GM12878 (cell line): ENCODE results near the gene SNURF. TPM values are rescaled to one million over a fixed set of nuclear protein-coding genes. Genes with fewer than 3 reads are reported as not detected.

Experiments
- ATAC-seq: fragments of 200-7000 bp; cut with Tn5 transposase; 3 replicates; pipeline ENCODE4 v1.9.1; 2020; ENCODE audit warnings: mild to moderate bottlenecking, moderate library complexity
- BruUV-seq: library from RNA; stranded (reverse); fragments of 400-500 nt; replicated peaks from 2 replicates; lab custom pipeline; 2021; lab: Mats Ljungman, UMichigan
- CTCF ChIA-PET: fragments of 300-600 bp; sonication (Branson Sonifier 250); formaldehyde crosslinking; extraction: SDS; loops from one replicate; lab custom pipeline; 2021; ENCODE audit warnings: inconsistent platforms; lab: Yijun Ruan, JAX
- POLR2A ChIA-PET: fragments of 350-600 bp; formaldehyde crosslinking; extraction: SDS; loops from one replicate; lab custom pipeline; 2021; ENCODE audit warnings: inconsistent platforms; lab: Charles Lee
- RAD21 ChIA-PET: fragments of 300-600 bp; sonication (Branson Sonifier 250); formaldehyde crosslinking; loops from one replicate; lab custom pipeline; 2023; ENCODE audit warnings: antibody characterized with exemption; ENCODE audit not compliant: unreplicated experiment; lab: Charles Lee
- SMC1A ChIA-PET: fragments of 300-600 bp; sonication (Branson Sonifier 250); formaldehyde crosslinking; loops from one replicate; lab custom pipeline; 2023; ENCODE audit not compliant: unreplicated experiment, uncharacterized antibody; lab: Charles Lee
- DNase-seq: peaks from one replicate; pipeline ENCODE4 v3.0.0-alpha.2; 2011; ENCODE audit warnings: low read depth, low spot score
- FAIRE-seq: peaks from 3 replicates; lab custom pipeline; 2011; peaks lifted over from hg19 to GRCh38; lab: Jason Lieb, UNC
- H2AFZ ChIP-seq: 2 replicates; pipeline ENCODE4 v1.6.0; 2011; ENCODE audit warnings: low read depth, low read length, control low read depth; ENCODE audit not compliant: control insufficient read depth
- H3K27ac ChIP-seq: 2 replicates; pipeline ENCODE4 v1.5.1; 2011; ENCODE audit warnings: control low read depth; ENCODE audit not compliant: control insufficient read depth, insufficient read depth
- H3K27me3 ChIP-seq, 2 experiments: replicated peaks in 1 of 2; 2 replicates each; pipeline versions ENCODE4 v1.6.0 to v1.6.1; 2011; ENCODE audit warnings: low read length in 1 of 2; ENCODE audit not compliant: control insufficient read depth in 2 of 2, insufficient read depth in 2 of 2
- H3K36me3 ChIP-seq, 2 experiments: 2 replicates each; pipeline ENCODE4 v1.5.1; 2011; ENCODE audit warnings: low read length in 1 of 2; ENCODE audit not compliant: control insufficient read depth in 2 of 2, insufficient read depth in 2 of 2
- H3K4me1 ChIP-seq: 2 replicates; pipeline ENCODE4 v1.6.1; 2011; ENCODE audit warnings: mild to moderate bottlenecking, low read length, moderate library complexity, mixed read lengths; ENCODE audit not compliant: control insufficient read depth, insufficient read depth
- H3K4me2 ChIP-seq: 2 replicates; pipeline ENCODE4 v1.6.0; 2011; ENCODE audit warnings: control low read depth; ENCODE audit not compliant: control insufficient read depth, insufficient read depth
- H3K4me3 ChIP-seq: fragments of 200-600 bp; sonication (generic); 2 replicates; pipeline ENCODE4 v1.5.1; 2016
- H3K79me2 ChIP-seq: 2 replicates; pipeline ENCODE4 v1.6.0; 2011; ENCODE audit warnings: low read length; ENCODE audit not compliant: control insufficient read depth, insufficient read depth
- H3K9ac ChIP-seq: 2 replicates; pipeline ENCODE4 v1.8.0; 2011; ENCODE audit warnings: low read length, control low read depth, mixed read lengths; ENCODE audit not compliant: control insufficient read depth, insufficient read depth
- H3K9me3 ChIP-seq: replicated peaks from 3 replicates; pipeline ENCODE4 v1.5.1; 2011; ENCODE audit warnings: mild to moderate bottlenecking, low read length; ENCODE audit not compliant: control insufficient read depth, insufficient read depth
- H4K20me1 ChIP-seq: 2 replicates; pipeline ENCODE4 v1.6.0; 2011; ENCODE audit not compliant: control insufficient read depth, insufficient read depth
- ATF7 ChIP-seq: fragments of 450-650 bp; IDR thresholded peaks from 2 replicates; pipeline ENCODE4 v1.6.1; 2016; ENCODE audit warnings: low read depth, mild to moderate bottlenecking
- BHLHE40 ChIP-seq, 2 experiments: fragments of 450-650 bp in 1 of 2; IDR thresholded peaks; 2 replicates each; pipeline ENCODE4 v1.6.1; 2011 to 2017; ENCODE audit warnings: low read depth in 2 of 2, borderline replicate concordance in 1 of 2, improper control_type of control experiment in 1 of 2, low read length in 1 of 2, mild to moderate bottlenecking in 1 of 2
- CBX3 ChIP-seq: fragments of 200-600 bp; sonication (generic); IDR thresholded peaks from 2 replicates; pipeline ENCODE4 v1.6.1; 2016; ENCODE audit warnings: low read depth, borderline replicate concordance
- CREB1 ChIP-seq: IDR thresholded peaks from 2 replicates; pipeline ENCODE4 v1.6.1; 2012; ENCODE audit warnings: low read depth, mild to moderate bottlenecking, inconsistent platforms
- HCFC1 ChIP-seq: fragments of 150-350 bp; IDR thresholded peaks from 2 replicates; pipeline ENCODE4 v1.6.1; 2014; ENCODE audit warnings: low read length
- KLF5 ChIP-seq: fragments of 450-650 bp; IDR thresholded peaks from 2 replicates; pipeline ENCODE4 v1.6.1; 2014; ENCODE audit warnings: mild to moderate bottlenecking; ENCODE audit not compliant: partially characterized antibody
- MYB ChIP-seq: fragments of 150-350 bp; IDR thresholded peaks from 2 replicates; pipeline ENCODE4 v1.6.1; 2014; ENCODE audit warnings: mild to moderate bottlenecking, low read depth, low read length, borderline replicate concordance
- NFIC ChIP-seq: IDR thresholded peaks from 2 replicates; pipeline ENCODE4 v1.6.1; 2012; ENCODE audit warnings: low read depth, mild to moderate bottlenecking, inconsistent platforms, low read length, moderate library complexity
- NFYB ChIP-seq: IDR thresholded peaks from 2 replicates; pipeline ENCODE4 v1.6.1; 2011; ENCODE audit warnings: low read depth, mild to moderate bottlenecking, low read length, improper control_type of control experiment, moderate library complexity; ENCODE audit not compliant: insufficient read depth
- PML ChIP-seq: IDR thresholded peaks from 2 replicates; pipeline ENCODE4 v1.6.1; 2012; ENCODE audit warnings: low read length, inconsistent platforms
- PRDM15 ChIP-seq: fragments of 450-650 bp; formaldehyde crosslinking; IDR thresholded peaks from 2 replicates; pipeline ENCODE4 v1.4.0; 2020; ENCODE audit warnings: mild to moderate bottlenecking, moderate library complexity
- RCOR1 ChIP-seq: conservative IDR thresholded peaks from 2 replicates; pipeline ENCODE4 v1.6.1; 2012; ENCODE audit warnings: low read depth, low read length, improper control_type of control experiment
- USF1 ChIP-seq: IDR thresholded peaks from 2 replicates; pipeline ENCODE4 v1.6.1; 2011; ENCODE audit warnings: borderline replicate concordance, low read depth, mild to moderate bottlenecking, moderate library complexity, mixed read lengths, low read length; ENCODE audit not compliant: insufficient read depth; ENCODE audit errors: extremely low read length
- ZBTB4 ChIP-seq: fragments of 450-650 bp; formaldehyde crosslinking; IDR thresholded peaks from 2 replicates; pipeline ENCODE4 v1.4.0; 2022; ENCODE audit warnings: mild to moderate bottlenecking, moderate library complexity
- ZNF24 ChIP-seq: fragments of 450-650 bp; IDR thresholded peaks from 2 replicates; pipeline ENCODE4 v1.6.1; 2017; ENCODE audit warnings: antibody characterized with exemption, mild to moderate bottlenecking
- WGBS: methylation state at CpG from one replicate; pipeline ENCODE4 v1.1.6; 2016; ENCODE audit warnings: low lambda C conversion rate; ENCODE audit not compliant: insufficient replicate concordance, insufficient coverage; ENCODE audit errors: missing lambda C conversion rate; 5-methylcytosine and 5-hydroxymethylcytosine counted together
- in situ Hi-C: fragments of 300-500 bp; cut with MboI; formaldehyde crosslinking; loops from 9 replicates; pipeline ENCODE4 v1.14.3; 2018; ENCODE audit warnings: mixed read lengths
- intact Hi-C: fragments of 100-400 bp; cut with micrococcal nuclease; formaldehyde crosslinking; loops from one replicate; pipeline ENCODE4 v1.14.2; 2022; ENCODE audit not compliant: unreplicated experiment
- polyA plus RNA-seq, 11 experiments: library from polyadenylated mRNA; depleted of rRNA in 4 of 11; unstranded in 6 of 11; stranded (reverse) in 5 of 11; fragments of >200 nt; fragmentation: Nextera tagmentation in 4 of 11; fragmentation: Illumina TruSeq in 1 of 11; extraction: Ambion mirVana in 4 of 11; extraction: Trizol in 1 of 11; gene quantifications; 1 replicate in 1 of 11; 2 replicates in 10 of 11; pipeline versions ENCODE4 v1.2.1 to v1.2.3, GENCODE V29; 2011 to 2016; ENCODE audit warnings: inconsistent platforms in 2 of 11, missing spikeins in 2 of 11, low read depth in 1 of 11
- total RNA-seq, 4 experiments: library from RNA; depleted of rRNA in 3 of 4; stranded (reverse); fragments of >200 nt in 3 of 4; fragmentation: Illumina TruSeq in 1 of 4; extraction: Trizol in 1 of 4; gene quantifications; 2 replicates each; pipeline versions ENCODE4 v1.2.1 to v1.2.3, GENCODE V29; 2013 to 2021

SNURF gene
- total and polyA plus RNA-seq, 10 of the 15 experiments (the other 5 are each of a cell fraction or from before 2014, with no cell fraction given) = 2.6 to 25.4 (median 8.9) TPM

- FAIRE-seq (no peak), DNase-seq (no peak), ATAC-seq (no peak)
- H3K36me3 ChIP-seq = no peaks in the 10 kb centered on the region
- peak overlapping the region; percentile 76; the same call in 1 of the 2 replicates for H3K4me3 ChIP-seq
- H3K9me3 ChIP-seq = peaks cover 2% of the 10 kb centered on the region; the same call in 2 of the 3 replicates
- WGBS = 75% methylated on average over 2 of the region's 2 CpGs
- H3K27me3 ChIP-seq = no peaks in the 10 kb centered on the region
- H3K79me2 ChIP-seq = peaks cover 22% of the 10 kb centered on the region
- in situ Hi-C loops (no loop called here), intact Hi-C loops (loop anchor here (2.0 kb wide), 1 partner anchor 481 kb away; the partner anchor contains the start of gene UBE3A)
- no peak overlapping the region for H3K9ac ChIP-seq
- no peaks in the 10 kb centered on the region for H3K4me1 ChIP-seq
- RAD21 ChIA-PET = no interaction called here
- no TSS peak for BruUV-seq
- no peak overlapping the region for H3K4me2 ChIP-seq
- no peaks in the 10 kb centered on the region for H4K20me1 ChIP-seq
- no peak overlapping the region for H2AFZ ChIP-seq
- POLR2A ChIA-PET = interaction anchor here (0.6 kb wide), 1 partner anchor 403 kb away, joined by 3 read pairs; no protein-coding TSS in a partner anchor
- no peak overlapping the region for H3K27ac ChIP-seq
- SMC1A ChIA-PET = no interaction called here
- CTCF ChIA-PET = no interaction called here
- TF ChIP-seq CBX3 (no peak), PML (no peak), RCOR1 (no peak), ATF7 (no peak), ZBTB4 (CRISPR knock-in tag) (no peak), MYB (no peak), PRDM15 (CRISPR knock-in tag) (no peak), HCFC1 (no peak), CREB1 (no peak), ZNF24 (no peak), NFYB (no peak), USF1 (no peak), BHLHE40 (IDR thresholded peaks at IDR 0.05; ENCODE audit: borderline replicate concordance in 1 of 2, low read depth in 2 of 2, low read length in 1 of 2) (no peak), NFIC (no peak), KLF5 (no peak)
Observed at GRCh38 chr15:24957691-24958090, 2.9 kb downstream of the SNURF start.
